ENCODE results near the gene LY6G6D.

GRCh38 chr6:31715022-31715958, at the start of gene LY6G6D:
- TF ChIP-seq CTCF (IDR thresholded peaks at IDR 0.05): no peak
- no peak for TF ChIP-seq EZH2 (IDR thresholded peaks at IDR 0.05; ENCODE audit: borderline replicate concordance, insufficient read depth, low read depth, low read length, poor library complexity, severe bottlenecking)
